RWPE2 (cell line): Measurements from ENCODE around the gene TTLL6.

Source experiments
- ATAC-seq: fragments of 200-7000 bp; cut with Tn5 transposase; 3 replicates; pipeline ENCODE4 v1.9.1; 2021; ENCODE audit warnings: low read depth
- DNase-seq: peaks from one replicate; pipeline ENCODE4 v3.0.0-alpha.2; 2020; ENCODE audit warnings: low spot score
- H3K27ac ChIP-seq: fragments of 450-650 bp; 2 replicates; pipeline ENCODE4 v1.5.1; 2017; ENCODE audit warnings: mild to moderate bottlenecking; ENCODE audit not compliant: poor library complexity, severe bottlenecking
- H3K27me3 ChIP-seq: fragments of 250-450 bp; sonication (Bioruptor Pico); 2 replicates; pipeline ENCODE4 v1.5.1; 2021; ENCODE audit warnings: mild to moderate bottlenecking, moderate library complexity; ENCODE audit not compliant: insufficient read depth, poor library complexity, severe bottlenecking
- H3K36me3 ChIP-seq: fragments of 250-450 bp; sonication (Bioruptor Pico); 2 replicates; pipeline ENCODE4 v1.5.1; 2020; ENCODE audit warnings: low read depth, mild to moderate bottlenecking, moderate library complexity
- H3K4me1 ChIP-seq: fragments of 250-450 bp; sonication (Bioruptor Pico); 2 replicates; pipeline ENCODE4 v1.5.1; 2021; ENCODE audit warnings: mild to moderate bottlenecking, moderate library complexity; ENCODE audit not compliant: insufficient read depth, poor library complexity, severe bottlenecking
- H3K4me3 ChIP-seq: fragments of 250-450 bp; sonication (Bioruptor Pico); 2 replicates; pipeline ENCODE4 v1.5.1; 2021; ENCODE audit warnings: mild to moderate bottlenecking, moderate library complexity; ENCODE audit not compliant: severe bottlenecking
- H3K9me3 ChIP-seq: fragments of 250-450 bp; sonication (Bioruptor Pico); 2 replicates; pipeline ENCODE4 v1.5.1; 2021; ENCODE audit warnings: mild to moderate bottlenecking, moderate library complexity; ENCODE audit not compliant: severe bottlenecking
- CTCF ChIP-seq: fragments of 450-650 bp; IDR thresholded peaks from one replicate; pipeline ENCODE4 v1.5.1; 2017; ENCODE audit warnings: mild to moderate bottlenecking, moderate library complexity; ENCODE audit not compliant: poor library complexity, severe bottlenecking

TTLL6 gene

GRCh38 chr17:48745381-48746275, 71.4 kb downstream of the TTLL6 start:
- H3K4me1 ChIP-seq: no peaks in the 10 kb centered on the region
- no peak for DNase-seq
- no peak overlapping the region for H3K4me3 ChIP-seq
- ATAC-seq: no peak
- H3K9me3 ChIP-seq: no peaks in the 10 kb centered on the region
- no peak overlapping the region for H3K27ac ChIP-seq
- peaks cover 98% of the 10 kb centered on the region for H3K27me3 ChIP-seq
- no peaks in the 10 kb centered on the region for H3K36me3 ChIP-seq
- no peak for TF ChIP-seq CTCF

GRCh38 chr17:48740537-48740936, 76.5 kb downstream of the TTLL6 start:
- no peaks in the 10 kb centered on the region for H3K36me3 ChIP-seq
- no peak for TF ChIP-seq CTCF
- H3K4me1 ChIP-seq: no peaks in the 10 kb centered on the region
- no peaks in the 10 kb centered on the region for H3K9me3 ChIP-seq
- no peak overlapping the region for H3K27ac ChIP-seq
- peaks cover 98% of the 10 kb centered on the region for H3K27me3 ChIP-seq
- DNase-seq (no peak), ATAC-seq (no peak)
- no peak overlapping the region for H3K4me3 ChIP-seq

- DNase-seq (no peak), ATAC-seq (peak; percentile 83)
- TF ChIP-seq CTCF: no peak
- H3K36me3 ChIP-seq: no peaks in the 10 kb centered on the region
- H3K4me1 ChIP-seq: no peaks in the 10 kb centered on the region
- no peak overlapping the region for H3K27ac ChIP-seq
- H3K27me3 ChIP-seq: peaks cover 100% of the 10 kb centered on the region
- no peak overlapping the region for H3K4me3 ChIP-seq
- no peaks in the 10 kb centered on the region for H3K9me3 ChIP-seq
These were observed 78.1 kb downstream of the TTLL6 start for GRCh38 chr17:48738803-48739526.

- Histone ChIP-seq H3K27me3 (peaks cover 100% of the 10 kb centered on the region), H3K4me1 (no peaks in the 10 kb centered on the region), H3K27ac (no peak overlapping the region), H3K9me3 (no peaks in the 10 kb centered on the region), H3K36me3 (no peaks in the 10 kb centered on the region), H3K4me3 (no peak overlapping the region)
- ATAC-seq: peak; percentile 20; the same call in 1 of the 3 replicates
- DNase-seq: no peak
- no peak for TF ChIP-seq CTCF
These were observed 78.6 kb downstream of the TTLL6 start for GRCh38 chr17:48738424-48738802.
